ENCODE results near the gene ATG5. TPM values are rescaled to one million over a fixed set of nuclear protein-coding genes. Genes with fewer than 3 reads are reported as not detected.

Gene ATG5
- total and polyA plus RNA-seq, 9 of the 15 experiments (the other 6 are each of a cell fraction or from before 2014, with no cell fraction given), result 29.0 to 80.0 (median 53.2) TPM

- TF ChIP-seq JUND (IDR thresholded peaks at IDR 0.05; ENCODE audit: borderline replicate concordance, low read depth, low read length), result peak; percentile 7; the same call in 1 of the 2 replicates
- no peak; the same call in 2 of the 3 replicates for TF ChIP-seq JUND (tag; IDR thresholded peaks at IDR 0.05; ENCODE audit: borderline replicate concordance, low read depth, low read length)
- 0 out of 4 replicates have a peak, but pooled peaks of 1 of the 2 experiments have one; percentile 55 for TF ChIP-seq ARNT (IDR thresholded peaks at IDR 0.05)
- TF ChIP-seq NFATC3 (IDR thresholded peaks at IDR 0.05), result no peak
- TF ChIP-seq MTA3 (IDR thresholded peaks at IDR 0.05; ENCODE audit: borderline replicate concordance), result 0 out of 2 replicates have a peak, but pooled peaks have one; percentile 35
- no peak for TF ChIP-seq PBX2 (CRISPR knock-in tag; IDR thresholded peaks at IDR 0.05; ENCODE audit: low read depth)
- TF ChIP-seq PBX2 (tag; conservative IDR thresholded peaks at IDR 0.05; ENCODE audit: low read depth), result 0 out of 2 replicates have a peak, but pooled peaks have one; percentile 10
- peak; percentile 64 for TF ChIP-seq EGR1 (conservative IDR thresholded peaks at IDR 0.05)
- TF ChIP-seq CEBPG (CRISPR knock-in tag; IDR thresholded peaks at IDR 0.05), result peak; percentile 57
- peak in 1 of 2 experiments; percentile 71; a peak in 2 of 4 replicates for TF ChIP-seq CEBPG (tag; conservative IDR thresholded peaks at IDR 0.05 in 1 of 2, IDR thresholded peaks at IDR 0.05 in 1 of 2)
- TF ChIP-seq POLR2AphosphoS5 (IDR thresholded peaks at IDR 0.05; ENCODE audit: control insufficient read depth, insufficient read depth, low read depth, low read length), result peak; percentile 67; the same call in 1 of the 2 replicates
- TF ChIP-seq NCOA2 (IDR thresholded peaks at IDR 0.05; ENCODE audit: partially characterized antibody in 2 of 2), result no peak
- TF ChIP-seq SMARCA4 (IDR thresholded peaks at IDR 0.05), result peak; percentile 57; the same call in 1 of the 2 replicates
- peak; percentile 80 for TF ChIP-seq CBFA2T2 (conservative IDR thresholded peaks at IDR 0.05)
- TF ChIP-seq RCOR1 (IDR thresholded peaks at IDR 0.05; ENCODE audit: borderline replicate concordance in 1 of 2, low read depth in 2 of 2, low read length in 2 of 2), result peak in 1 of 2 experiments; percentile 87; a peak in 1 of 4 replicates
- peak; percentile 75; the same call in 1 of the 2 replicates for TF ChIP-seq PML (IDR thresholded peaks at IDR 0.05; ENCODE audit: low read length)
- peak; percentile 51 for TF ChIP-seq MTA2 (IDR thresholded peaks at IDR 0.05; ENCODE audit: low read depth)
- peak; percentile 46; the same call in 1 of the 2 replicates for TF ChIP-seq HDAC2 (IDR thresholded peaks at IDR 0.05)
- peak; percentile 88 for TF ChIP-seq TAL1 (IDR thresholded peaks at IDR 0.05)
- peak; percentile 65 to 87; a peak in 2 of 4 replicates for TF ChIP-seq TRIM24 (IDR thresholded peaks at IDR 0.05)
- TF ChIP-seq CBFA2T3 (IDR thresholded peaks at IDR 0.05), result peak; percentile 86
- 0 out of 2 replicates have a peak, but pooled peaks have one; percentile 54 for TF ChIP-seq STAT5A (IDR thresholded peaks at IDR 0.05; ENCODE audit: borderline replicate concordance, low read length)
- TF ChIP-seq, protein P1, sequence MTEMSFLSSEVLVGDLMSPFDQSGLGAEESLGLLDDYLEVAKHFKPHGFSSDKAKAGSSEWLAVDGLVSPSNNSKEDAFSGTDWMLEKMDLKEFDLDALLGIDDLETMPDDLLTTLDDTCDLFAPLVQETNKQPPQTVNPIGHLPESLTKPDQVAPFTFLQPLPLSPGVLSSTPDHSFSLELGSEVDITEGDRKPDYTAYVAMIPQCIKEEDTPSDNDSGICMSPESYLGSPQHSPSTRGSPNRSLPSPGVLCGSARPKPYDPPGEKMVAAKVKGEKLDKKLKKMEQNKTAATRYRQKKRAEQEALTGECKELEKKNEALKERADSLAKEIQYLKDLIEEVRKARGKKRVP (CRISPR knock-in tag; IDR thresholded peaks at IDR 0.05), result peak; percentile 79
- peak; percentile 90 for TF ChIP-seq TEAD4 (IDR thresholded peaks at IDR 0.05; ENCODE audit: low read length)
- no peak for TF ChIP-seq TEAD4 (CRISPR knock-in tag; IDR thresholded peaks at IDR 0.05; ENCODE audit: borderline replicate concordance)
- TF ChIP-seq, protein P2, sequence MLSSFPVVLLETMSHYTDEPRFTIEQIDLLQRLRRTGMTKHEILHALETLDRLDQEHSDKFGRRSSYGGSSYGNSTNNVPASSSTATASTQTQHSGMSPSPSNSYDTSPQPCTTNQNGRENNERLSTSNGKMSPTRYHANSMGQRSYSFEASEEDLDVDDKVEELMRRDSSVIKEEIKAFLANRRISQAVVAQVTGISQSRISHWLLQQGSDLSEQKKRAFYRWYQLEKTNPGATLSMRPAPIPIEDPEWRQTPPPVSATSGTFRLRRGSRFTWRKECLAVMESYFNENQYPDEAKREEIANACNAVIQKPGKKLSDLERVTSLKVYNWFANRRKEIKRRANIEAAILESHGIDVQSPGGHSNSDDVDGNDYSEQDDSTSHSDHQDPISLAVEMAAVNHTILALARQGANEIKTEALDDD (IDR thresholded peaks at IDR 0.05), result peak; percentile 75; the same call in 1 of the 2 replicates
- peak; percentile 51 for TF ChIP-seq CCNT2 (IDR thresholded peaks at IDR 0.05; ENCODE audit: borderline replicate concordance, extremely low read depth, insufficient read length, low read depth, low read length)
- TF ChIP-seq FOXK1 (CRISPR knock-in tag; IDR thresholded peaks at IDR 0.05; ENCODE audit: borderline replicate concordance), result no peak
Observed at GRCh38 chr6:106177786-106178185, 147.8 kb downstream of the ATG5 start (continued).

All from K562 (cell line).